BJ (cell line): ENCODE results near the gene MRPL34. TPM values are rescaled to one million over a fixed set of nuclear protein-coding genes. Genes with fewer than 3 reads are reported as not detected.
A peak's percentile ranks its signal among the peaks of the same experiment; 100 is the strongest.

ENCODE experiments used
- CTCF ChIA-PET: fragments of 350-600 bp; formaldehyde crosslinking; extraction: SDS; loops from one replicate; lab custom pipeline; 2021; ENCODE audit warnings: antibody characterized with exemption, inconsistent platforms; lab: Yijun Ruan, JAX
- POLR2A ChIA-PET: fragments of 300-600 bp; sonication (Branson Sonifier 250); formaldehyde crosslinking; extraction: SDS; loops from one replicate; lab custom pipeline; 2021; ENCODE audit warnings: antibody characterized with exemption; lab: Charles Lee
- DNase-seq: peaks from one replicate; pipeline ENCODE4 v3.0.0-alpha.2; 2011; ENCODE audit warnings: low read depth
- H3K27me3 ChIP-seq: 2 replicates; pipeline ENCODE4 v1.6.0; 2011; ENCODE audit warnings: low read length; ENCODE audit not compliant: control insufficient read depth, insufficient read depth
- H3K36me3 ChIP-seq: 2 replicates; pipeline ENCODE4 v1.5.1; 2011; ENCODE audit warnings: low read length; ENCODE audit not compliant: control insufficient read depth, insufficient read depth
- H3K4me3 ChIP-seq: 2 replicates; pipeline ENCODE4 v1.5.1; 2011; ENCODE audit warnings: low read depth, mild to moderate bottlenecking, control low read depth, low read length
- CTCF ChIP-seq: IDR thresholded peaks from 2 replicates; pipeline ENCODE4 v1.5.1; 2011; ENCODE audit warnings: low read depth, mild to moderate bottlenecking, control low read depth, inconsistent platforms, low read length, moderate library complexity; ENCODE audit not compliant: insufficient read depth
- polyA plus RNA-seq: library from polyadenylated mRNA; depleted of rRNA; stranded (reverse); fragments of >200 nt; gene quantifications from 2 replicates; pipeline ENCODE4 v1.2.3, GENCODE V29; 2011

Gene MRPL34
- polyA plus RNA-seq, 1 experiment, result 19.9 TPM

DNA sequence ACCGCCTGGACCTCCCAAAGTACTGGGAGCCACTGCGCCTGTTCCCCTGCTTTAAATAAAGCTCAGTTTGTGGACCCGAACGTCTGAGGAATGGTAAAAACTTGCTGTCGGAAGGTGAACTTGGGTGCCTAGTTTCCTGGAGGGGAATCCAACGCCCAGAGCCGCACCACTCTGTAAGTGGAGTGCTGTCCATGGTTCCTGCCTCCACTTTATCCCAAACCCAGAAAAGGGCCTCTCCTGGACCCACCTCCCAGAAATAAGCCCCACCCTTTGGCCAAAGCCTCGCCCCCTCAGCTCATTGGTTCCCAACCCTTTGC, 26.6 kb downstream of the MRPL34 start:
- no peak for DNase-seq
- CTCF ChIA-PET, result interaction anchor here (0.8 to 2.2 kb wide), 5 partner anchors 27 to 60 kb away, joined by 3 to 9 read pairs (median 3); partner anchors contain the start of gene ABHD8
- Histone ChIP-seq H3K4me3 (no peak overlapping the region), H3K27me3 (no peaks in the 10 kb centered on the region), H3K36me3 (no peaks in the 10 kb centered on the region; the same call in 1 of the 2 replicates)
- TF ChIP-seq CTCF, result no peak
- POLR2A ChIA-PET, result interaction anchor here (0.6 kb wide), 1 partner anchor 11 kb away, joined by 3 read pairs; no protein-coding TSS in a partner anchor

GRCh38 chr19:17332677-17333581, 27.3 kb downstream of the MRPL34 start:
- POLR2A ChIA-PET, result no interaction called here
- no peak for DNase-seq
- Histone ChIP-seq H3K36me3 (no peaks in the 10 kb centered on the region; the same call in 1 of the 2 replicates), H3K27me3 (no peaks in the 10 kb centered on the region), H3K4me3 (no peak overlapping the region)
- TF ChIP-seq CTCF, result no peak
- CTCF ChIA-PET, result interaction anchor here (0.6 to 2.2 kb wide), 7 partner anchors 13 to 60 kb away, joined by 3 to 9 read pairs (median 3); partner anchors contain the start of gene ABHD8

GRCh38 chr19:17333611-17334413, 28.1 kb downstream of the MRPL34 start:
- H3K36me3 ChIP-seq, result no peaks in the 10 kb centered on the region; the same call in 1 of the 2 replicates
- CTCF ChIA-PET, result interaction anchor here (0.6 to 2.2 kb wide), 6 partner anchors 13 to 58 kb away, joined by 3 to 10 read pairs (median 4); partner anchors contain the start of gene ABHD8
- peak overlapping the region; percentile 50 for H3K4me3 ChIP-seq
- DNase-seq, result no peak
- no peak for TF ChIP-seq CTCF
- POLR2A ChIA-PET, result interaction anchor here (0.5 kb wide), 1 partner anchor 133 kb away, joined by 5 read pairs; no protein-coding TSS in a partner anchor
- no peaks in the 10 kb centered on the region for H3K27me3 ChIP-seq

GRCh38 chr19:17334414-17335409, 29.0 kb downstream of the MRPL34 start, which contains the start of gene ANO8:
Gene ANO8 (minus strand): TSS chr19:17334855. CDS start chr19:17334670, 185 bp downstream.
- Histone ChIP-seq H3K27me3 (no peaks in the 10 kb centered on the region), H3K36me3 (no peaks in the 10 kb centered on the region; the same call in 1 of the 2 replicates), H3K4me3 (peak within 1 kb of the TSS; percentile 50)
- ChIA-PET CTCF (interaction anchor here (1.0 to 2.2 kb wide), 7 partner anchors 29 to 57 kb away, joined by 3 to 10 read pairs (median 5); partner anchors contain the start of genes ABHD8 and MRPL34), POLR2A (interaction anchor here (0.5 to 0.6 kb wide), 2 partner anchors 11 to 132 kb away, joined by 5 read pairs; no protein-coding TSS in a partner anchor)
- peak; percentile 79 for DNase-seq
- TF ChIP-seq CTCF, result no peak
